ENCODE measurements around the gene GJB5. TPM values are rescaled to one million over a fixed set of nuclear protein-coding genes. Genes with fewer than 3 reads are reported as not detected.
"Not testable (repeated sequence)": the region's sequence is repeated elsewhere in the genome, so short reads cannot be mapped to it uniquely, and the experiment has no call there.

GJB5 gene
- total RNA-seq, 1 donor from 2014 or later = not detected

GRCh38 chr1:34770891-34771504 lies 16.2 kb downstream of the GJB5 start:
- no peaks in the 10 kb centered on the region for H3K36me3 ChIP-seq

GRCh38 chr1:34771573-34772371 lies 16.9 kb downstream of the GJB5 start:
- Histone ChIP-seq H3K9me3 (no peaks in the 10 kb centered on the region), H3K27me3 (no peaks in the 10 kb centered on the region), H3K36me3 (no peaks in the 10 kb centered on the region), H3K4me3 (no peak overlapping the region), H3K27ac (no peak overlapping the region), H3K4me1 (no peaks in the 10 kb centered on the region)
- TF ChIP-seq CTCF (IDR thresholded peaks at IDR 0.05) = no peak
- intact Hi-C loops (cut with DNase I) = no loop called here
- no peak for DNase-seq (ENCODE audit: low spot score in 2 of 2)

More at GRCh38 chr1:34770891-34771504, 16.2 kb downstream of the GJB5 start:
- Histone ChIP-seq H3K4me3 (no peak overlapping the region), H3K27me3 (no peaks in the 10 kb centered on the region), H3K4me1 (no peaks in the 10 kb centered on the region), H3K9me3 (no peaks in the 10 kb centered on the region), H3K27ac (no peak overlapping the region)
- TF ChIP-seq CTCF (IDR thresholded peaks at IDR 0.05) = no peak
- DNase-seq (ENCODE audit: low spot score in 2 of 2) = no peak
- intact Hi-C loops (cut with DNase I) = no loop called here

- intact Hi-C loops (cut with DNase I); H3K4me3 ChIP-seq; H3K27me3 ChIP-seq: not testable (repeated sequence)
Observed at GRCh38 chr1:34773114-34773513, 18.3 kb downstream of the GJB5 start.

GRCh38 chr1:34774957-34775356 lies 20.1 kb downstream of the GJB5 start:
- H3K27ac ChIP-seq = no peak overlapping the region
- H3K9me3 ChIP-seq = no peaks in the 10 kb centered on the region
- H3K36me3 ChIP-seq = no peaks in the 10 kb centered on the region
- H3K4me1 ChIP-seq = no peaks in the 10 kb centered on the region
- no peak overlapping the region for H3K4me3 ChIP-seq
- intact Hi-C loops (cut with DNase I) = no loop called here
- no peak for DNase-seq (ENCODE audit: low spot score in 2 of 2)
- H3K27me3 ChIP-seq = no peaks in the 10 kb centered on the region
- TF ChIP-seq CTCF (IDR thresholded peaks at IDR 0.05) = no peak

More at GRCh38 chr1:34773114-34773513, 18.3 kb downstream of the GJB5 start:
- not testable (repeated sequence) for DNase-seq (ENCODE audit: low spot score in 2 of 2); H3K27ac ChIP-seq; H3K9me3 ChIP-seq; H3K4me1 ChIP-seq; H3K36me3 ChIP-seq

- no peak for TF ChIP-seq CTCF (IDR thresholded peaks at IDR 0.05)
- Histone ChIP-seq H3K36me3 (no peaks in the 10 kb centered on the region), H3K27me3 (peaks cover 6% of the 10 kb centered on the region), H3K27ac (no peak overlapping the region), H3K4me3 (no peak overlapping the region), H3K4me1 (peaks cover 5 to 12% of the 10 kb centered on the region in 2 donors), H3K9me3 (no peaks in the 10 kb centered on the region)
- no peak for DNase-seq (ENCODE audit: low spot score in 2 of 2)
- intact Hi-C loops (cut with DNase I) = no loop called here
Observed at GRCh38 chr1:34776911-34777310, 22.1 kb downstream of the GJB5 start.
